Placental epithelial cell (primary cell): ENCODE data around the gene AADACL2. TPM values are rescaled to one million over a fixed set of nuclear protein-coding genes. Genes with fewer than 3 reads are reported as not detected.

Source experiments
- total RNA-seq: library from RNA; depleted of rRNA; stranded (reverse); fragments of >200 nt; gene quantifications from 2 replicates; pipeline ENCODE4 v1.2.3, GENCODE V29; 2012

Gene AADACL2, protein sequence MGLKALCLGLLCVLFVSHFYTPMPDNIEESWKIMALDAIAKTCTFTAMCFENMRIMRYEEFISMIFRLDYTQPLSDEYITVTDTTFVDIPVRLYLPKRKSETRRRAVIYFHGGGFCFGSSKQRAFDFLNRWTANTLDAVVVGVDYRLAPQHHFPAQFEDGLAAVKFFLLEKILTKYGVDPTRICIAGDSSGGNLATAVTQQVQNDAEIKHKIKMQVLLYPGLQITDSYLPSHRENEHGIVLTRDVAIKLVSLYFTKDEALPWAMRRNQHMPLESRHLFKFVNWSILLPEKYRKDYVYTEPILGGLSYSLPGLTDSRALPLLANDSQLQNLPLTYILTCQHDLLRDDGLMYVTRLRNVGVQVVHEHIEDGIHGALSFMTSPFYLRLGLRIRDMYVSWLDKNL
- not detected in 2 replicates for total RNA-seq

DNA sequence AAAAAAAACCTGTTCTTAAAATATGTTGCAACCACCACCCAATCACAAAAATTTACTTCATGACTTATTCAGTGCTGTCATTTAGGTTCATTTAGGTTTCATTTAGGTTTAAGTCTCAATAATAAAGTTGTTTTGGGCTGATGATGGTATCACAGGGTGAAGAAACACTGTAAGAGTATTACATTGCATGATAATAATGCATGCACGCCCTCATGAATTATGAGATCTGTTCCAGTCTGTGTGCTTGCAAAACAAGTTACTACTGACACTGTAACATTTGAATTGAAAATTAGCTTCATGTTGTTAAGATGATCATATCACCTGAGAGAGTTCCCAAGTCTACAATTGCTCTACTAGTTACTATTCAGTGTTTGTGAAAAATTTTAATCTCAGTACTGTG is at the start of gene AADACL2:
TSS of gene AADACL2 (plus strand) at position 315 of the 400 bp plus-strand sequence. CDS start 109 bp downstream, outside the sequence.

Other genes with a start within 250 kb of the AADACL2 start
- gene AADAC, start 80.2 kb downstream of the AADACL2 start, total RNA-seq: not detected in 2 replicates
- not detected in 2 replicates for gene SUCNR1, start 139.7 kb downstream of the AADACL2 start, total RNA-seq